K562 treated with DMSO at 1 percent for 4 hours (cell line): ENCODE data around the gene RNF39. TPM values are rescaled to one million over a fixed set of nuclear protein-coding genes. Genes with fewer than 3 reads are reported as not detected.

Source experiments
- total RNA-seq: library from RNA; unstranded; fragments of 300-600 nt; gene quantifications from 2 replicates; pipeline ENCODE4 v1.2.3, GENCODE V29; 2022; ENCODE audit not compliant: insufficient read depth

RNF39 gene, protein sequence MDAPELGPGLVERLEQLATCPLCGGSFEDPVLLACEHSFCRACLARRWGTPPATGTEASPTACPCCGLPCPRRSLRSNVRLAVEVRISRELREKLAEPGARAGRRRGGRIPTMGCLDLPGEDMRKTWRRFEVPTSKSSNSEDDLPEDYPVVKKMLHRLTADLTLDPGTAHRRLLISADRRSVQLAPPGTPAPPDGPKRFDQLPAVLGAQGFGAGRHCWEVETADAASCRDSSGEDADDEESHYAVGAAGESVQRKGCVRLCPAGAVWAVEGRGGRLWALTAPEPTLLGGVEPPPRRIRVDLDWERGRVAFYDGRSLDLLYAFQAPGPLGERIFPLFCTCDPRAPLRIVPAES
- 2.3 and 3.7 TPM in 2 replicates for total RNA-seq

DNA sequence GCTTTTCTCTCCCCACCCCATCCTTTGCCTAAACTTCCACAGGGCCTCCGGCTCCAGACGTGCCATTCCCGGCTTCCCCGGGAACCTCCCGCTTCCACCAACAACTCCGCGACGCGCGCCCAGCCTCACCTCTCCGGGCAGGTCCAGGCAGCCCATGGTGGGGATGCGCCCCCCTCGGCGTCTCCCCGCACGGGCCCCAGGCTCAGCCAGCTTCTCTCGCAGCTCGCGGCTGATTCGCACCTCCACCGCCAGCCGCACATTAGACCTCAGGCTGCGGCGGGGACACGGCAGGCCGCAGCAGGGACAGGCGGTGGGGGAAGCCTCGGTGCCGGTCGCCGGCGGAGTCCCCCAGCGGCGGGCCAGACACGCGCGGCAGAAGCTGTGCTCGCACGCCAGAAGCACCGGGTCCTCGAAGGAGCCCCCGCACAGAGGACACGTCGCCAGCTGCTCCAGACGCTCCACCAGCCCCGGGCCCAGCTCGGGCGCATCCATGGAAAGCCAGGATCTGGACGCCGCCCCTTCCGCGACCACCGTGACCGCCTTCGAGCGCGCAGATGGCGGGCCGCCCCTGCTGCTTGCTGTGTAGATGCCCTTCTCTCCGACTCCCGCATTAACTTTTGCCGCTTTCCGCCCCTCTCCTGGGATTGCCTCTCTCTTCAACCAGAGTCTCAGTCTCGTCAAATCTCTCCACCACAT lies at the start of gene RNF39:
Gene RNF39 (minus strand): TSS at position 676 of the 696 bp plus-strand sequence. CDS start 184 bp downstream, at position 492.

DNA sequence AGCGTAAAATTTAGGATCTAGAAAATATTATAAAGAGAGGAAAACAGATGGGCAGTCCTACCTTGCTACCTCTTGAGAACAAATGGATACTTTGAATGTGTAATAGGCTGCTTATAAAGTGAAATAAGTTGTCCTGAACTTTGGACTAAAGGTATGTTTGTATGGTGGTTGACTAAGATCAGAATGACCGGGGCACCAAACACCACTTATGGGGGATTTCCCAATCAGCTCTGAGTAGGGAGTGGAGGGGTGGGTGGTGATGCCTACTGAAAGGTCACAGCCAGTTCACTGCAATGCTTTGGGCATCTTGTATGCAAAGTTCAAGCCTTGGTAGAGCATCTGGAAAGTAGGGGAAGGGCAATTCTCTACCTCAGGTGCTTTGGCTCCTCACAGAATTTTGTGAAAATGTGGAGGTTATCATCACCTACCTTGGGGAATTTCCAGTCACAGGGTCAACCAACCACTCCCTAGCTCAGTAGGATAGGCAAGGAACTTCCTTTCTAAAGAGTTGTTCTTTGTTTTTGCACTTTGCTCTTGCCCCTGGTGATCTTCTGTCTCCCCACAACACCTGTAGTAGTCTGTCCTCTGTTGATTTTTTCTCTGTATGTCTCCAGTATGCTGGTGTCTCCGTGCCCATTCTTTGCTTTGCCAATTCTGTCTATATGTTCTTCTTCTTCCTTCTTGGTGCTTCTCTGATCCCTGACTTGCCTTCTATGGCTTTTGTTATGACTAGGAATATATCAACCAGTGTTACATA lies 37.6 kb upstream of the RNF39 start, which contains the start of gene TRIM31:
Gene TRIM31 (minus strand): TSS at position 88 of the 757 bp plus-strand sequence. CDS start 285 bp downstream, outside the sequence.

GRCh38 chr6:30066577-30067459 lies 8.8 kb downstream of the RNF39 start, which contains the start of gene PPP1R11:
Gene PPP1R11, plus strand, starts transcription at chr6:30067198. Its CDS starts 213 bp downstream, at chr6:30067411.

GRCh38 chr6:30061092-30061857 lies 14.3 kb downstream of the RNF39 start, which contains the start of gene POLR1H:
Gene POLR1H, plus strand, starts transcription at chr6:30061265. Its CDS starts 260 bp downstream, at chr6:30061525.

Other genes starting within 250 kb of the RNF39 start
- gene HLA-G, start 247.9 kb downstream of the RNF39 start, total RNA-seq = not detected in 2 replicates
- not detected in 2 replicates for gene HLA-A, start 133.2 kb downstream of the RNF39 start, total RNA-seq
- gene POLR1H, start 14.5 kb downstream of the RNF39 start, total RNA-seq = 73.6 and 77.7 TPM in 2 replicates
- 32.6 and 37.5 TPM in 2 replicates for gene PPP1R11, start 8.6 kb downstream of the RNF39 start, total RNA-seq
- gene TRIM31, start 37.3 kb upstream of the RNF39 start, total RNA-seq = not detected in 2 replicates
- gene TRIM40, start 60.4 kb upstream of the RNF39 start, total RNA-seq = not detected in 2 replicates
- gene TRIM10, start 85.4 kb upstream of the RNF39 start, total RNA-seq = not detected in 2 replicates
- not detected in 2 replicates for gene TRIM15, start 87.8 kb upstream of the RNF39 start, total RNA-seq
- 6.4 and 8.7 TPM in 2 replicates for gene TRIM26, start 137.6 kb upstream of the RNF39 start, total RNA-seq